GM23338 (cell line): ENCODE results near the gene MICB. TPM values are rescaled to one million over a fixed set of nuclear protein-coding genes. Genes with fewer than 3 reads are reported as not detected.
A peak's percentile ranks its signal among the peaks of the same experiment; 100 is the strongest.

ENCODE experiments used
- ATAC-seq: fragments of 200-7000 bp; cut with Tn5 transposase; 3 replicates; pipeline ENCODE4 v1.9.1; 2020
- DNase-seq: peaks from one replicate; pipeline ENCODE4 v3.0.0-alpha.2; 2015; ENCODE audit warnings: low spot score
- H2AFZ ChIP-seq: fragments of 200-600 bp; sonication (generic); 2 replicates; pipeline ENCODE4 v1.8.0; 2016; ENCODE audit warnings: antibody characterized with exemption, mild to moderate bottlenecking, moderate library complexity
- H3F3A ChIP-seq: fragments of 200-600 bp; sonication (generic); replicated peaks from 2 replicates; pipeline ENCODE4 v1.8.0; 2017; ENCODE audit warnings: antibody characterized with exemption, mixed run types, low read depth
- H3K27ac ChIP-seq: fragments of 200-600 bp; sonication (generic); 2 replicates; pipeline ENCODE4 v1.6.1; 2016; ENCODE audit warnings: low read depth
- H3K27me3 ChIP-seq: fragments of 200-600 bp; sonication (generic); 2 replicates; pipeline ENCODE4 v1.8.0; 2016; ENCODE audit warnings: mild to moderate bottlenecking, mixed run types, moderate library complexity; ENCODE audit not compliant: insufficient read depth
- H3K36me3 ChIP-seq: fragments of 200-600 bp; sonication (generic); 2 replicates; pipeline ENCODE4 v1.8.0; 2016; ENCODE audit warnings: mild to moderate bottlenecking; ENCODE audit not compliant: insufficient read depth
- H3K4me1 ChIP-seq: fragments of 200-600 bp; sonication (generic); 2 replicates; pipeline ENCODE4 v1.8.0; 2016; ENCODE audit warnings: mild to moderate bottlenecking, moderate library complexity; ENCODE audit not compliant: insufficient read depth
- H3K4me2 ChIP-seq: fragments of 200-600 bp; sonication (generic); 2 replicates; pipeline ENCODE4 v1.7.1; 2017; ENCODE audit warnings: mixed run types
- H3K4me3 ChIP-seq: fragments of 200-600 bp; sonication (generic); 2 replicates; pipeline ENCODE4 v1.6.1; 2016; ENCODE audit warnings: mixed run types
- H3K79me2 ChIP-seq: fragments of 200-600 bp; sonication (generic); replicated peaks from 2 replicates; pipeline ENCODE4 v1.8.0; 2017; ENCODE audit warnings: mild to moderate bottlenecking; ENCODE audit not compliant: insufficient read depth
- H3K9me2 ChIP-seq: fragments of 200-600 bp; sonication (generic); 2 replicates; pipeline ENCODE4 v1.8.0; 2017; ENCODE audit not compliant: insufficient read depth
- H4K20me1 ChIP-seq: fragments of 200-600 bp; sonication (generic); replicated peaks from 2 replicates; pipeline ENCODE4 v1.8.0; 2017; ENCODE audit warnings: mild to moderate bottlenecking; ENCODE audit not compliant: insufficient read depth
- H3K27ac Mint-ChIP-seq: 2 replicates; pipeline ENCODE4 v1.8.0; 2020; ENCODE audit warnings: inconsistent platforms, mild to moderate bottlenecking, moderate library complexity, mixed read lengths
- H3K27me3 Mint-ChIP-seq: 3 replicates; pipeline ENCODE4 v1.8.0; 2022; ENCODE audit warnings: low read depth, mild to moderate bottlenecking, moderate library complexity, mixed read lengths, inconsistent platforms; ENCODE audit not compliant: insufficient read depth, poor library complexity
- H3K36me3 Mint-ChIP-seq: 3 replicates; pipeline ENCODE4 v1.8.0; 2021; ENCODE audit warnings: low read depth, mild to moderate bottlenecking, inconsistent platforms, moderate library complexity, mixed read lengths
- H3K4me1 Mint-ChIP-seq: 3 replicates; pipeline ENCODE4 v1.8.0; 2020; ENCODE audit warnings: mild to moderate bottlenecking, inconsistent platforms, mixed read lengths
- H3K4me3 Mint-ChIP-seq: 3 replicates; pipeline ENCODE4 v1.8.0; 2021; ENCODE audit warnings: moderate library complexity, mild to moderate bottlenecking, inconsistent platforms, mixed read lengths
- H3K9me3 Mint-ChIP-seq: 3 replicates; pipeline ENCODE4 v1.8.0; 2020; ENCODE audit warnings: moderate library complexity, mild to moderate bottlenecking, inconsistent platforms, mixed read lengths
- CREB1 ChIP-seq: fragments of 250-450 bp; sonication (Bioruptor Pico); IDR thresholded peaks from 2 replicates; pipeline ENCODE4 v1.5.0; 2020; ENCODE audit warnings: low read depth, mild to moderate bottlenecking, moderate library complexity
- polyA plus RNA-seq: library from polyadenylated mRNA; unstranded; fragments of >200 nt; fragmentation: Nextera tagmentation; extraction: Ambion mirVana; gene quantifications from 2 replicates; pipeline ENCODE4 v1.2.1, GENCODE V29; 2016
- total RNA-seq: library from RNA; depleted of rRNA; stranded (reverse); fragments of >200 nt; shearing (Covaris generic); gene quantifications from 2 replicates; pipeline ENCODE4 v1.2.3, GENCODE V29; 2014
- TF ChIP-seq, protein P1 (sequence below): IDR thresholded peaks from one replicate; pipeline ENCODE4 v1.6.1; 2018; ENCODE audit warnings: antibody characterized with exemption; ENCODE audit not compliant: unreplicated experiment
- TF ChIP-seq, protein P2 (sequence below): fragments of 250-450 bp; sonication (Bioruptor Pico); IDR thresholded peaks from 2 replicates; pipeline ENCODE4 v1.5.0; 2020; ENCODE audit warnings: mild to moderate bottlenecking, moderate library complexity

MICB gene
- total and polyA plus RNA-seq, 2 experiments from 2014 or later = 9.2 to 23.8 TPM

DNA sequence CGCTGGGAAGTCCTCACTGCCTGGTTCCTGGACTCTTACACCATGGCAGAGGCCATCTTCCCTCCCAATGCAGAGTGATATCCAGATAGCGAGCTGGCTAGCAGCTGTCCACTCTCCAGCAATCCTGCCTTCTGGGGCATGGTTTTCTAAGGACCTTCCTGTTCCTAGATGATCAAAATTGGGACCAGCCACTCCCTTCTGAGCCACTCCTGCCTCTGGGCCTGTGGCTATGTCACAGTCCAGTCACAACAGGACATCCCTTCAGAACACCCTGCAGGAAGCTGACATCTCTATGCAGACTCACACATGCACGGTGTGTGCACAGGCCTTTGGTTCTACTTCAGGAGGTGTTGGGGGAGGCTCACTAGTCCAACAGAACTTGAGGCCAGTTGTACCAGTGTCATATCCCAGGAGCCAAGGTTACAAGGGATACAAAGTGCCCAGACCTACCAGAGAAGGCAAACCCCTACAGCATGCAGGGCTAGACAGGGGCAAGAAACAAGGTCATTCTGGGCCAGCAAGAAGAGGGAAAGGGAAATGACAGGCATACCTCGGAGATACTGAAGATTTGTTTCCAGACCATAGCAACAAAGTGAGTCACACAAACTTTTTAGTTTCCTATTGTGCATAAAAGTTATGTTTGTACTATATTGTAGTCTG is 28.1 kb downstream of the MICB start:
- H3K4me1 Mint-ChIP-seq = peaks cover 22% of the 10 kb centered on the region
- Histone ChIP-seq H3K79me2 (no peaks in the 10 kb centered on the region), H3F3A (peaks cover 20% of the 10 kb centered on the region), H3K4me1 (peaks cover 4% of the 10 kb centered on the region), H3K9me2 (no peaks in the 10 kb centered on the region), H3K4me3 (no peak overlapping the region), H3K27ac (no peak overlapping the region), H3K27me3 (no peaks in the 10 kb centered on the region), H3K36me3 (peaks cover 15% of the 10 kb centered on the region), H3K4me2 (no peak overlapping the region), H4K20me1 (peaks cover 8% of the 10 kb centered on the region; the same call in 1 of the 2 replicates), H2AFZ (no peak overlapping the region)
- no peak overlapping the region for H3K4me3 Mint-ChIP-seq
- peaks cover 25% of the 10 kb centered on the region for H3K36me3 Mint-ChIP-seq
- H3K27ac Mint-ChIP-seq = no peak overlapping the region
- TF ChIP-seq, protein P1, sequence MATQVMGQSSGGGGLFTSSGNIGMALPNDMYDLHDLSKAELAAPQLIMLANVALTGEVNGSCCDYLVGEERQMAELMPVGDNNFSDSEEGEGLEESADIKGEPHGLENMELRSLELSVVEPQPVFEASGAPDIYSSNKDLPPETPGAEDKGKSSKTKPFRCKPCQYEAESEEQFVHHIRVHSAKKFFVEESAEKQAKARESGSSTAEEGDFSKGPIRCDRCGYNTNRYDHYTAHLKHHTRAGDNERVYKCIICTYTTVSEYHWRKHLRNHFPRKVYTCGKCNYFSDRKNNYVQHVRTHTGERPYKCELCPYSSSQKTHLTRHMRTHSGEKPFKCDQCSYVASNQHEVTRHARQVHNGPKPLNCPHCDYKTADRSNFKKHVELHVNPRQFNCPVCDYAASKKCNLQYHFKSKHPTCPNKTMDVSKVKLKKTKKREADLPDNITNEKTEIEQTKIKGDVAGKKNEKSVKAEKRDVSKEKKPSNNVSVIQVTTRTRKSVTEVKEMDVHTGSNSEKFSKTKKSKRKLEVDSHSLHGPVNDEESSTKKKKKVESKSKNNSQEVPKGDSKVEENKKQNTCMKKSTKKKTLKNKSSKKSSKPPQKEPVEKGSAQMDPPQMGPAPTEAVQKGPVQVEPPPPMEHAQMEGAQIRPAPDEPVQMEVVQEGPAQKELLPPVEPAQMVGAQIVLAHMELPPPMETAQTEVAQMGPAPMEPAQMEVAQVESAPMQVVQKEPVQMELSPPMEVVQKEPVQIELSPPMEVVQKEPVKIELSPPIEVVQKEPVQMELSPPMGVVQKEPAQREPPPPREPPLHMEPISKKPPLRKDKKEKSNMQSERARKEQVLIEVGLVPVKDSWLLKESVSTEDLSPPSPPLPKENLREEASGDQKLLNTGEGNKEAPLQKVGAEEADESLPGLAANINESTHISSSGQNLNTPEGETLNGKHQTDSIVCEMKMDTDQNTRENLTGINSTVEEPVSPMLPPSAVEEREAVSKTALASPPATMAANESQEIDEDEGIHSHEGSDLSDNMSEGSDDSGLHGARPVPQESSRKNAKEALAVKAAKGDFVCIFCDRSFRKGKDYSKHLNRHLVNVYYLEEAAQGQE = no peak
- H3K9me3 Mint-ChIP-seq = no peaks in the 10 kb centered on the region
- peaks cover 13% of the 10 kb centered on the region for H3K27me3 Mint-ChIP-seq
- DNase-seq (no peak), ATAC-seq (no peak)

DNA sequence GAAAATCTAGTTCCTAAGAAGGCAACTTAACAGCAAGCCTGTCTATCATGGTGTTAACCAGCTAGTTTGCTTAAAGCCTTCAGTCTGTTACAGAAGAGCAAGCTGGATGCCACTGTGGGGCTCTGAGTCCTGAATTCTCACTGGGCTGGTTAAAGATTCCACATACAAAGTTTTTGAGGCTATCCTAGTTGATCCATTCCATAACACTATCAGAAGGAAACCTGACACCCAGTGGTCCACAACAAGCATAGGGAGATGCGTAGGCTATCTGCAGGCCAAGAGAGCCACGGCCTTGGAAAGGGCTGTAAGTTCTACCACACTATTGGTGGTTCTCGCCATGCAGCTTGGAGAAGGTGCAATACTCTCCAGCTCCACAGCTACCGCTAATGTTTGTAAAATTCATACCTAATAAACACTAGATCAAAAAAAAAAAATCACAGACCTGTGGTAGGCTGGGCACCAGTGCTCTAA is 30.4 kb downstream of the MICB start:
- no peak overlapping the region; the same call in 2 of the 3 replicates for H3K4me3 Mint-ChIP-seq
- no peak overlapping the region for H2AFZ ChIP-seq
- peaks cover 31% of the 10 kb centered on the region for H3K4me1 Mint-ChIP-seq

More for the DNA sequence above, 30.4 kb downstream of the MICB start:
- no peak overlapping the region for H3K4me2 ChIP-seq
- TF ChIP-seq CREB1 (CRISPR knock-in tag) = no peak
- TF ChIP-seq, protein P2, sequence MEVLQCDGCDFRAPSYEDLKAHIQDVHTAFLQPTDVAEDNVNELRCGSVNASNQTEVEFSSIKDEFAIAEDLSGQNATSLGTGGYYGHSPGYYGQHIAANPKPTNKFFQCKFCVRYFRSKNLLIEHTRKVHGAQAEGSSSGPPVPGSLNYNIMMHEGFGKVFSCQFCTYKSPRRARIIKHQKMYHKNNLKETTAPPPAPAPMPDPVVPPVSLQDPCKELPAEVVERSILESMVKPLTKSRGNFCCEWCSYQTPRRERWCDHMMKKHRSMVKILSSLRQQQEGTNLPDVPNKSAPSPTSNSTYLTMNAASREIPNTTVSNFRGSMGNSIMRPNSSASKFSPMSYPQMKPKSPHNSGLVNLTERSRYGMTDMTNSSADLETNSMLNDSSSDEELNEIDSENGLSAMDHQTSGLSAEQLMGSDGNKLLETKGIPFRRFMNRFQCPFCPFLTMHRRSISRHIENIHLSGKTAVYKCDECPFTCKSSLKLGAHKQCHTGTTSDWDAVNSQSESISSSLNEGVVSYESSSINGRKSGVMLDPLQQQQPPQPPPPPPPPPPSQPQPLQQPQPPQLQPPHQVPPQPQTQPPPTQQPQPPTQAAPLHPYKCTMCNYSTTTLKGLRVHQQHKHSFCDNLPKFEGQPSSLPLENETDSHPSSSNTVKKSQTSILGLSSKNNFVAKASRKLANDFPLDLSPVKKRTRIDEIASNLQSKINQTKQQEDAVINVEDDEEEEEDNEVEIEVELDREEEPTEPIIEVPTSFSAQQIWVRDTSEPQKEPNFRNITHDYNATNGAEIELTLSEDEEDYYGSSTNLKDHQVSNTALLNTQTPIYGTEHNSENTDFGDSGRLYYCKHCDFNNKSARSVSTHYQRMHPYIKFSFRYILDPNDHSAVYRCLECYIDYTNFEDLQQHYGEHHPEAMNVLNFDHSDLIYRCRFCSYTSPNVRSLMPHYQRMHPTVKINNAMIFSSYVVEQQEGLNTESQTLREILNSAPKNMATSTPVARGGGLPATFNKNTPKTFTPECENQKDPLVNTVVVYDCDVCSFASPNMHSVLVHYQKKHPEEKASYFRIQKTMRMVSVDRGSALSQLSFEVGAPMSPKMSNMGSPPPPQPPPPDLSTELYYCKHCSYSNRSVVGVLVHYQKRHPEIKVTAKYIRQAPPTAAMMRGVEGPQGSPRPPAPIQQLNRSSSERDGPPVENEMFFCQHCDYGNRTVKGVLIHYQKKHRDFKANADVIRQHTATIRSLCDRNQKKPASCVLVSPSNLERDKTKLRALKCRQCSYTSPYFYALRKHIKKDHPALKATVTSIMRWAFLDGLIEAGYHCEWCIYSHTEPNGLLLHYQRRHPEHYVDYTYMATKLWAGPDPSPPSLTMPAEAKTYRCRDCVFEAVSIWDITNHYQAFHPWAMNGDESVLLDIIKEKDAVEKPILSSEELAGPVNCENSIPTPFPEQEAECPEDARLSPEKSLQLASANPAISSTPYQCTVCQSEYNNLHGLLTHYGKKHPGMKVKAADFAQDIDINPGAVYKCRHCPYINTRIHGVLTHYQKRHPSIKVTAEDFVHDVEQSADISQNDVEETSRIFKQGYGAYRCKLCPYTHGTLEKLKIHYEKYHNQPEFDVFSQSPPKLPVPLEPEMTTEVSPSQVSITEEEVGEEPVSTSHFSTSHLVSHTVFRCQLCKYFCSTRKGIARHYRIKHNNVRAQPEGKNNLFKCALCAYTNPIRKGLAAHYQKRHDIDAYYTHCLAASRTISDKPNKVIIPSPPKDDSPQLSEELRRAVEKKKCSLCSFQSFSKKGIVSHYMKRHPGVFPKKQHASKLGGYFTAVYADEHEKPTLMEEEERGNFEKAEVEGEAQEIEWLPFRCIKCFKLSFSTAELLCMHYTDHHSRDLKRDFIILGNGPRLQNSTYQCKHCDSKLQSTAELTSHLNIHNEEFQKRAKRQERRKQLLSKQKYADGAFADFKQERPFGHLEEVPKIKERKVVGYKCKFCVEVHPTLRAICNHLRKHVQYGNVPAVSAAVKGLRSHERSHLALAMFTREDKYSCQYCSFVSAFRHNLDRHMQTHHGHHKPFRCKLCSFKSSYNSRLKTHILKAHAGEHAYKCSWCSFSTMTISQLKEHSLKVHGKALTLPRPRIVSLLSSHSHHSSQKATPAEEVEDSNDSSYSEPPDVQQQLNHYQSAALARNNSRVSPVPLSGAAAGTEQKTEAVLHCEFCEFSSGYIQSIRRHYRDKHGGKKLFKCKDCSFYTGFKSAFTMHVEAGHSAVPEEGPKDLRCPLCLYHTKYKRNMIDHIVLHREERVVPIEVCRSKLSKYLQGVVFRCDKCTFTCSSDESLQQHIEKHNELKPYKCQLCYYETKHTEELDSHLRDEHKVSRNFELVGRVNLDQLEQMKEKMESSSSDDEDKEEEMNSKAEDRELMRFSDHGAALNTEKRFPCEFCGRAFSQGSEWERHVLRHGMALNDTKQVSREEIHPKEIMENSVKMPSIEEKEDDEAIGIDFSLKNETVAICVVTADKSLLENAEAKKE (CRISPR knock-in tag) = 0 out of 2 replicates have a peak, but pooled peaks have one; percentile 37
- H3K4me1 ChIP-seq = peaks cover 4% of the 10 kb centered on the region
- peaks cover 13% of the 10 kb centered on the region for H3K27me3 Mint-ChIP-seq
- peaks cover 36% of the 10 kb centered on the region for H3K36me3 ChIP-seq
- H3K79me2 ChIP-seq = peaks cover 14% of the 10 kb centered on the region; the same call in 1 of the 2 replicates
- H3K9me2 ChIP-seq = no peaks in the 10 kb centered on the region
- no peak for DNase-seq
- peaks cover 39% of the 10 kb centered on the region for H3F3A ChIP-seq
- 0 out of 2 replicates have a peak overlapping the region, but pooled peaks have one; percentile 74 for H3K27ac ChIP-seq
- H3K9me3 Mint-ChIP-seq = no peaks in the 10 kb centered on the region
- ATAC-seq = peak; percentile 32
- no peak overlapping the region for H3K4me3 ChIP-seq
- peaks cover 48% of the 10 kb centered on the region for H3K36me3 Mint-ChIP-seq
- H3K27ac Mint-ChIP-seq = peak overlapping the region; percentile 56; the same call in 1 of the 2 replicates
- H3K27me3 ChIP-seq = no peaks in the 10 kb centered on the region
- H4K20me1 ChIP-seq = peaks cover 21% of the 10 kb centered on the region
